ENCODE measurements around the gene APOE.
"Not testable (repeated sequence)": the region's sequence is repeated elsewhere in the genome, so short reads cannot be mapped to it uniquely, and the experiment has no call there.

The APOE gene

DNA sequence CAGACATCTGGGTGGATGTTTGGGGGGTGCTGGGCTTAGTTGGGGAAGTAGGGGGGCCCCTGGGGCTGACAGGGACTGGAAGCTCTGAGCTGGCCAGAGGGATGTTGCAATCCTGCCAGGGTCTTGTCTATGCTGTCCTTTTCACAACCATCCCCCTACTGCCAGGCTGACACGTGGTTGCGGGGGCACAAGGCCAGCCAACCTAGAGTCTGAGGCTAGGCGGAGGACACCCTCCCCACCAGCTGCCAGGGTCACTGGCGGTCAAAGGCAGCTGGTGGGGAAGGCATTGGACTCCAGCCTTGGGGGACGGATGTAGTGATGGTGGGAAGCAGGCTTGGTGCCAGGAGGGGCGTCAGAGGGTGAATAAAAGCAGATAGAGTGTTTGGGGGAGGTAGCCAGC lies 7.3 kb downstream of the APOE start:
- DNase-seq = no peak

DNA sequence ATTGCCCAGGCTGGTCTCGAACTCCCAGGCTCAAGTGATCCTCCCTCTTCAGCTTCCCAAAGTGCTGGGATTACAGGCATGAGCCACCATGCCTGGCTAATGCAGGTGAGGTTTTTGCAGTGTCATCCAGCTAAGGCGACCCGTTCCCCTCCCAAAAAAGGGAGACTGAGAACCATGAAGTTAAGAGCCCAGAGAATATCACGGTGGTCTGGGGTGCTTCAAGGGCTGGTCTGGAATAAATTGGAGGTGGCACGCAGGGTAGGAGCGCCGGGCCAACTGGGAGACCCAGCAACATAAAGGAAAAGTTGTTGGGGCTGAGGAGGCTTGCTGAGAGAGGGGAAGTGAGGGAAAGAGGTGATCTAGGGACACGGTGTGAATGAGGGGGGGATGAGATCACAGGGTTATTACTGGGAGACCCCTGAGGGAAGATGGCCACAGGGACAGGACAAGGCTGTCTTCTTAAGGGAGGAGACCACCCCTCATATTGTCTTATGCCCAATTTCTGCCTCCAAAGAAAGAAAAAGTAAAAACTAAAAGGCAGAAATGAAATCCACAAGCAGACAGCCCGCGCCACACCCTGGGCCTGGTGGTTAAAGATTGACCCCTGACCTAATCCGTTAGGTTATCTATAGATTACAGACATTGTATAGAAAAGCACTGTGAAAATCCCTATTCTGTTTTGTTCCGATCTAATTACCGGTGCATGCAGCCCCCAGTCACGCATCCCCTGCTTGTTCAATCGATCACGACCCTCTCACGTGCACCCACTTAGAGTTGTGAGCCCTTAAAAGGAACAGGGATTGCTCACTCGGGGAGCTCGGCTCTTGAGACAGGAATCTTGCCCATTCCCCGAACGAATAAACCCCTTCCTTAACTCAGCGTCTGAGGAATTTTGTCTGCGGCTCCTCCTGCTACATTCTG lies 8.2 kb downstream of the APOE start:
- DNase-seq = not testable (repeated sequence)

DNA sequence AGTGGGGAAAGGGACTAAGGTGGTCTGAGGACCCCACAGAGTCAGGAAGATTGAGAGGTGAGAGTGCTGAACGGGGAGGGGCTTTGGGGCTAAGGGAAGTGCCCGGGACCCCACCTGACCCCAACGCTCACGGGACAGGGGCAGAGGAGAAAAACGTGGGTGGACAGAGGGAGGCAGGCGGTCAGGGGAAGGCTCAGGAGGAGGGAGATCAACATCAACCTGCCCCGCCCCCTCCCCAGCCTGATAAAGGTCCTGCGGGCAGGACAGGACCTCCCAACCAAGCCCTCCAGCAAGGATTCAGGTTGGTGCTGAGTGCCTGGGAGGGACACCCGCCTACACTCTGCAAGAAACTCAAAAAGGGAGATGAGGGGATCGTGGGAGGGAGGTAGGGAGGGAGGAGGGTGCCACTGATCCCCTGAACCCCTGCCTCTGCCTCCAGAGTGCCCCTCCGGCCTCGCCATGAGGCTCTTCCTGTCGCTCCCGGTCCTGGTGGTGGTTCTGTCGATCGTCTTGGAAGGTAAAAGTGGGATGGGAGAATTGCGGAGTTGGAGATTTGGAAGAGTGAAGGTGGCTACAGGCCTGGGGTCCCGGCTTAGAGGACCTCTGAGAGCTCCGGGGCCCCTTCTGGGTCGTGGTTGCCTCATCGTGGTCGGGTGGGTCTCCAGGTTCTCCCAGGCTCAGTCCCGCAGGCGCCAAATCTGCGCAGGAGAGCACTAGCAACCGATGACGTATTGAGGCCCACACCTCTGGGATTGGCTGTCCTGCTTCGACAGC lies 9.0 kb downstream of the APOE start, which contains the start of gene APOC1:
TSS of gene APOC1 (plus strand) at position 176 of the 774 bp plus-strand sequence. CDS start at position 460, 284 bp downstream.
- peak; percentile 83 for DNase-seq

DNA sequence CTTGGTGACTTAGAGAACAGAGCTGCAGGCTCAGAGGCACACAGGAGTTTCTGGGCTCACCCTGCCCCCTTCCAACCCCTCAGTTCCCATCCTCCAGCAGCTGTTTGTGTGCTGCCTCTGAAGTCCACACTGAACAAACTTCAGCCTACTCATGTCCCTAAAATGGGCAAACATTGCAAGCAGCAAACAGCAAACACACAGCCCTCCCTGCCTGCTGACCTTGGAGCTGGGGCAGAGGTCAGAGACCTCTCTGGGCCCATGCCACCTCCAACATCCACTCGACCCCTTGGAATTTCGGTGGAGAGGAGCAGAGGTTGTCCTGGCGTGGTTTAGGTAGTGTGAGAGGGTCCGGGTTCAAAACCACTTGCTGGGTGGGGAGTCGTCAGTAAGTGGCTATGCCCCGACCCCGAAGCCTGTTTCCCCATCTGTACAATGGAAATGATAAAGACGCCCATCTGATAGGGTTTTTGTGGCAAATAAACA lies 18.7 kb downstream of the APOE start:
- DNase-seq = no peak

DNA sequence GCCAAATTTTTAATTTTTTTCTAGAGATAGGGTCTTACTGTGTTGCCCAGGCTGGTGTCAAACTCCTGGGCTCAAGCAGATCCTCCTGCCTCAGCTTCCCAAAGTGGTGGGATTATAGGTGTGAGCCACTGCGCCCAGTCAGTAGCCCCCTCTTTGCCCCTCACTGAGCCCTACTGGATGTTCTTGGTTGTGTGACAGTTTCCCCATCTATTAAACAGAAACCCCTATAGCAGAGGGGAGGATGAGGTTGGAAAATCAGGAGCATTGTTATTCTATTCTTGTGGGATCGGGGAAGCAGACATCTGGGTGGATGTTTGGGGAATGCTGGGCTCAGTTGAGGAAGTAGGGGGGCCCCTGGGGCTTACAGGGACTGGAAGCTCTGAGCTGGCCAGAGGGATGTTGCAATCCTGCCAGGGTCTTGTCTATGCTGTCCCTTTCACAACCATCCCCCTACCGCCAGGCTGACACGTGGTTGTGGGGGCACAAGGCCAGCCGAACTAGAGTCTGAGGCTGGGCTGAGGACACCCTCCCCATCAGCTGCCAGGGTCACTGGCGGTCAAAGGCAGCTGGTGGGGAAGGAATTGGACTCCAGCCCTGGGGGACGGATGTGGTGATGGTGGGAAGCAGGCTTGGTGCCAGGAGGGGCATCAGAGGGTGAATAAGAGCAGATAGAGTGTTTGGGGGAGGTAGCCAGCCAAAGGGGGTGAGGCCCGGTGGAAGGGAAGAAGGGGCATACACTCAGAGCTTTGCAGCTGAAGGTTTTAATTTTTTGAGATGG lies 19.7 kb downstream of the APOE start:
- DNase-seq = no peak

DNA sequence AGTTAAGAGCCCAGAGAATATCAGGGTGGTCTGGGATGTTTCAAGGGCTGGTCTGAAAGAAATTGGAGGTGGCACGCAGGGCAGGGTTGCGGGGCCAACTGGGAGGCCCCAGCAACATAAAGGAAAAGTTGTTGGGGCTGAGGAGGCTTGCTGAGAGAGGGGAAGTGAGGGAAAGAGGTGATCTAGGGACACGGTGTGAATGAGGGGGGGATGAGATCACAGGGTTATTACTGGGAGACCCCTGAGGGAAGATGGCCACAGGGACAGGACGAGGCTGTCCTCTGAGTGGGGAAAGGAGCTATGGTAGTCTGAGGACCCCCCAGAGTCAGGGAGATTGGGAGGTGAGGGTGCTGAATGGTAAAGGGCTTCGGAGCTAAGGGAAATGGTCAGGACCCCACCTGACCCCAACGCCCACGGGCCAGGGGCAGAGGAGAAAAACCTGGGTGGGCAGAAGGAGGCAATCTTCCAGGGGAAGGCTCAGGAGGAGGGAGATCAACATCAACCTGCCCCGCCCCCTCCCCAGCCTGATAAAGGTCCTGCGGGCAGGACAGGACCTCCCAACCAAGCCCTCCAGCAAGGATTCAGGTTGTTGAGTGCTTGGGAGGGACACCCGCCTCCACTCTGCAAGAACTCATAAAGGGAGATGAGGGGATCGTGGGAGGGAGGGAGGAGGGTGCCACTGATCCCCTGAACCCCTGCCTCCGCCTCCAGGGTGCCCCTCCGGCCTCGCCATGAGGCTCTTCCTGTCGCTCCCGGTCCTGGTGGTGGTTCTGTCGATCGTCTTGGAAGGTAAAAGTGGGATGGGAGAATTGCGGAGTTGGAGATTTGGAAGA lies 20.9 kb downstream of the APOE start:
- DNase-seq = not testable (repeated sequence)

DNA sequence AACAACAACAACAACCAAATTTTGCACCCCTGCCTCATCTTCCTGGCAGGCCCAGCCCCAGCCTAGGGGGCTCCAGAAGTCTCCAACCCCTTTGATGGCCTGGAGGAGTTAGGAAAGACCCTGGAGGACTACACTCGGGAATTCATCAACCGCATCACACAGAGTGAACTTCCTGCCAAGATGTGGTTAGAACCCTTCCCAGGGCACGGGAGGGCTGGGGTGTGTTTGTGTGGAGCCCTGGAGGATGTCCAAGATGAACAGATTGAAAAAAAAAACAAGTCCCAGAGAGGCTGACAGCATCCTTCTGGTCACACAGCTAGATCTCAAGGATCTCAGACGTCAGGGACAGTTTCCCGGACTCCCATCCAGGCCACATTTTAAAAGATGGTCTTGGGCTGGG lies 22.1 kb downstream of the APOE start:
- DNase-seq = no peak

DNA sequence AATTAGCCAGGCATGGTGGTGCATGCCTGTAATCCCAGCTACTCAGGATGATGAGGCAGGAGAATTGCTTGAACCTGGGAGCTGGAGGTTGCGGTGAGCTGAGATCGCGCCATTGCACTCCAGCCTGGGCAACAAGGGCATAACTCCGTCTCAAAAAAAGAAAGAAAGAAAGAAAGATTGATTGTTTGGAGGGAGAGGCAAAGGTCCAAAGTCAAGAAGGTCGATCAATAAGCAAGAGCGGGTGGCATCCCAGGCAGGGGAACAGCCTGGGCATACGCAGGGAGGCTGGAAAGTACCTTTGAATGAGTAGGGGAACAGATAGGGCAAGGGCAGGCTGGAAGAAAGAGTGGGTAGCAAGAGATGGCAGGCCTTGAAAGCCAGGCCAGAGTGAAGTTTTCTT lies 24.5 kb downstream of the APOE start:
- DNase-seq = no peak

DNA sequence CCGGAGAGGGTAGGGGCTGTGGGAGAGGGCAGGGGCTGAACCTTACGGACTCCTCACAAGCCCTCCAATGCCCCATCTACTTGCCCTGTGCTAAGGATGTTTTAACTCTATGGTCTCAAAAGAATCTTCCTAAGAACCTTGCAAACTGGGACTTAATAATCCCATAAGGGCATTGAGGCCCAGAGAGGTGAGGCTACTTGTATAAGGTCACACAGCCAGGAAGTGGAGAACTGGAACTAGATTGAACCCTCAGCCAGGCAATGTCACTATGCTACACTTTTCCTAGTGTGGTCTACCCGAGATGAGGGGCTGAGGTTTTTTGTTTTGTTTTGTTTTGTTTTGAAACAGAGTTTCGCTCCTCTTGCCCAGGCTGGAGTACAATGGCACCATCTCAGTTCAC lies 25.9 kb downstream of the APOE start:
- DNase-seq = no peak

DNA sequence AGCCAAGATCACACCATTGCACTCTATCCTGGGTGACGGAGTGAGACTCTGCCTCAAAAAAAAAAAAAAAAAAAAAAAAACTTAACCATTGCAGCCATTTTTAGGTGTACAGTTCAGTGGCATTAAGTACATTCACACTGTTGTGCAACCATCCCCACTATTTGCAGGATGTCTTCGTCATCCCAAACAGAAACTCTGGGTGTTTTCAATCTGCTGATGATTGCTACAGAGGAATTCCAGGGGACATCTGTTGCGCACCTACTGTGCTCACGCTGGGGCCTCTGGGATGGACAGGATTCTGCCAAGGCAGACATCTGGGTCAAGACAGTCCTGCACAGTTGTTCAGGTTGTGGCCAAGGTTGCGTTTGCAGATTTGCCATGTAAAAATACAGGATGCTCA lies 34.1 kb downstream of the APOE start:
- DNase-seq = no peak

DNA sequence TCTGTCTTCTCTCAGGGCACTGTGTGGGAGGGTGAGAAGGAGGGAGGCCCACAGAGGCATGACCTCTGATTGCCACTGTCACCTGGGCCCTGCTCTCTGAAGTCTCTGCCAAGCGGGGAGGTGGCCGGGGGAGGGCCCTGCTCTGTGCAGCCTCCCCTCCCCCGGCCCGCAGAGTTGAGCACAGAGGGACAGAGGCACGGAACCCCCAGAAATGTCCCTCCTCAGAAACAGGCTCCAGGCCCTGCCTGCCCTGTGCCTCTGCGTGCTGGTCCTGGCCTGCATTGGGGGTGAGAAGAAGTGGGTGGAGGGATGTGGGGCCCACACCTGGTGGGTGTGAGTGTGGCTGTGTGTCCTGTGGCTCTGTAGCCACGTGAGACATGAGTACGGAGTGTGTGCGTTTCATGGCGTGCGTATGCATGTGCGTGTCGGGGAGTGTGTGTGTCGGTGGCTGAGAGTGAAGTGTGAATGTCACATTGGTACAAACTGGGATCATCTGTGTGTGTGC lies 36.5 kb downstream of the APOE start, which contains the start of gene APOC4:
TSS of gene APOC4 (plus strand) at position 171 of the 505 bp plus-strand sequence. CDS start at position 212, 41 bp downstream.
- DNase-seq = no peak

DNA sequence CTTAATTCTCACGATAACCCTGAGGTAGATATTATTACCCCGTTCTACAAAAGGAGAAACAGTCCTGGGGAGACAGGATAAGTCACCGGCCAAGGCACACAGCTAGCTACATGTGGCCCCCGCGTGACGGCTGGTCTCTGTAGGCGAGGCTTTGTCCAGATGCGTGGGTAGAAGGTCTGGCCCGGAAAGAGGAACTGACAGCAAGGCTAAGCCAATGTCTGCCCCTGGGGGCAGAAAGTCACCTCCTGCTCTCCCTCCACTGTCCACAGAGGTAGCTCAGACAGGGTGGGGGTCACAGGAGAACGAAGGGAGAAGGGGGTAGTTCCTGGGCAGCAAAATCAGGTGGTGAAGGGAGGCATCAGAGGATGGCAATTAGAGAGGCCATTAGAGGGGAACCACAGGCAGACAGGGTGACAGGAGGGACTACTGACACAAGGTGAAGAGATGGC lies 38.2 kb downstream of the APOE start:
- DNase-seq = no peak

DNA sequence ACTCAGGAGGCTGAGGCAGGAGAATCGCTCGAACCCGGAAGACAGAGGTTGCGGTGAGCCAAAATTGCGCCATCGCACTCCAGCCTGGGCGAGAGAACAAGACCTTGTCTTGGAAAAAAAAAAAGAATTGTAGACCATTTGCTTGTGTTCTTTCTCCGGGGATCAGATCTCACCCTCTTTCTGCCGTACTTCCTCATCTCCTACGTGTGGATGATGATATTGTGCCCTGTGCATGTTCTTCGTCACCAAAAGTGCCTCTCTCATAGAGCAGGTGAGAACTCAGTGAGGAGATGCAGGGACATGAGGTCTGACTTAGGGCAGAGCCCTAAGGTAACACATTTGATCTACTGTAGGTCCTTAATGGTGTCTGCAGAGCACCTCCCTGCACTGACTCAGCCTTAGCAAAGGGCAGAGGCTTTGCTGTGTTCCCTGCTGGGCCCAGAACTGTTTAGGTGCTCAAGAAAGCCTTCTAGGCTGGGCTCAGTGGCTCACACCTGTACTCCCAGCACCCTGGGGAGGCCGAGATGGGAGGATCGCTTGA lies 41.5 kb downstream of the APOE start:
- DNase-seq = no peak

DNA sequence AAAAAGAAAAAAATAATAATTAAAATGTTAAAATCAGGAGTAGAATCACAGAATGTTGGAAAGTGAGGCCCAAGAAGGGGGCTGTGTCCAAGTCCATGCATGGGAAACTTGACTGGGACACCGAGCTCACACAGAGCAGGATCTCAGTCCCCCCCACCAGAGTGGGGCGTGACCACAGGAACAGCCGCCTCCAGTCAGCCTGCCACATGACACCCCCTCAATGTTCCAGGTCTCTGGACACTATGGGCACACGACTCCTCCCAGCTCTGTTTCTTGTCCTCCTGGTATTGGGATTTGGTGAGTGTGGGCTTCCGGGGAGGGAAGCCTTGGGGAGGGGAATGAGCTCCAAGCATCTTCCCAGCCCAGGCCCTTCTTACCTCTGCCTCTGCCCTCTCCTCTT lies 42.6 kb downstream of the APOE start:
- no peak for DNase-seq

DNA sequence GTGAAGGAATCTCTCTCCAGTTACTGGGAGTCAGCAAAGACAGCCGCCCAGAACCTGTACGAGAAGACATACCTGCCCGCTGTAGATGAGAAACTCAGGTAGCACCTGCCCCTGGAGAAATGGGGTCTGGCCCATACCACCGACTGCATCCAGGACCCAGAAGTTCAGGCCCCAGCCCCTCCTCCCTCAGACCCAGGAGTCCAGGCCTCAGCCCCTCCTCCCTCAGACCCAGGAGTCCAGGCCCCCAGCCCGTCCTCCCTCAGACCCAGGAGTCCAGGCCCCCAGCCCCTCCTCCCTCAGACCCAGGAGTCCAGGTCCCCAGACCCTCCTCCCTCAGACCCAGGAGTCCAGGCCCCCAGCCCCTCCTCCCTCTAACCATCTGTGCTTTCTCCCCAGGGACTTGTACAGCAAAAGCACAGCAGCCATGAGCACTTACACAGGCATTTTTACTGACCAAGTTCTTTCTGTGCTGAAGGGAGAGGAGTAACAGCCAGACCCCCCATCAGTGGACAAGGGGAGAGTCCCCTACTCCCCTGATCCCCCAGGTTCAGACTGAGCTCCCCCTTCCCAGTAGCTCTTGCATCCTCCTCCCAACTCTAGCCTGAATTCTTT lies 43.3 kb downstream of the APOE start:
- DNase-seq = no peak

DNA sequence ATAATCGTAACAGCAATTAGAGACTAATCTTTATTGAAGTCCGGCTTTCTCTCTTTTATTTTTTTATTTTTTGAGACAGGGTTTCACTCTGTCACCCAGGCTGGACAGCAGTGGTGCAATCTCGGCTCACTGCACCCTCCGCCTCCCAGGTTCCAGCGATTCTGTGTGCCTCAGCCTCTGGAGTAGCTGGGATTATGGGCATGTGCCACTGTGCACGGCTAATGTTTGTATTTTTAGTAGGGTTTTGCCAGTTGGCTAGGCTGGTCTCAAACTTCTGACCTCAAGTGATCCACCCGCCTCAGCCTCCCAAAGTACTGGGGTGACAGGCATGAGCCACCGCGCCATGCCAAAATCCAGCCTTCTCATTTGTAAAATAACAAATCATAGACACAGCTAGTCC lies 44.0 kb downstream of the APOE start:
- DNase-seq = no peak

DNA sequence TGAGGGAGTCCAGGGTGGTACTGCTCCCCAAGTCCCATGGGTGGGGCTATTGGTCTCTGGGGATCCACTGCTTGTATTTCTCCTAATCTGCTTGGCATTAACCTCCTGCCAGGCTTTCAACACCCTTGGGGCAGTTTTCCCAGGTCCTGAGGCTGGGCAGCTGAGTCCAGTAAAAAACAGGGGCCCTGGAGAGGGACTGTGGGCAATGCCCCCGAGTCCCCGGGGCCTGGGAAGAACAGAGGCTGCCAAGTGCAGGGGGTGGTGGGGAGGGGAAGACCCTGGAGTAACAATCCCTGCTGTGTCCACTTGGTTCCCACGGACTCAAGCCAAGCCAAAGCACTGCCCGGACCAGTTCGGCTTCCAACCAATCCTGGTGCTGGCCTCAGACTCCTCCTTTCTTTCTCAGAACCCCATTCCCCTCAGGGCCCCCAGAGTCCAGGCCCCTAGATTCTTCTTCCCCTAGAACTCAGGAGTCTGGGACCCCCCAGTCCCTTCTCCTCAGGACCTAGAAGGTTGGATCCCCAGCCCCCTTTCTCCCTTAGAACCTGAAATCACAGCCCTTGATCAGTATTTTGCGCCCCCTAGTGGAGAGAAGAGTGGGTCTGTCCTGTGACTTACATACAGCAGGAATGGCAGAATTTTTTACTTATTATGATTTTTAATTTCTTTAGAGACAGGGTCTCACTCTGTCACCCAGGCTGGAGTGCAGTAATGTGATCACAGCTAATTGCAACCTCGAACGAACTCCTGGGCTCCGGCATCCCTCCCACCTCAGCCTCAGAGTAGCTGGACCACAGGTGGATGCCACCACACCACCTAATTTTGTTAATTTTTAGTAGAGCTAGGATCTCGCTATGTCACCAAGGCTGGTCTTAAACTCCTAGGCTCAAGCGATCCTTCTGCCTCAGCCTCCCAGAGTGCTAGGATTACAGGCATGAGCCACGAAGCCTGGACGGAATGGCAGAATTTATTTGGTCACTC lies 45.9 kb downstream of the APOE start:
- DNase-seq = peak; percentile 74

DNA sequence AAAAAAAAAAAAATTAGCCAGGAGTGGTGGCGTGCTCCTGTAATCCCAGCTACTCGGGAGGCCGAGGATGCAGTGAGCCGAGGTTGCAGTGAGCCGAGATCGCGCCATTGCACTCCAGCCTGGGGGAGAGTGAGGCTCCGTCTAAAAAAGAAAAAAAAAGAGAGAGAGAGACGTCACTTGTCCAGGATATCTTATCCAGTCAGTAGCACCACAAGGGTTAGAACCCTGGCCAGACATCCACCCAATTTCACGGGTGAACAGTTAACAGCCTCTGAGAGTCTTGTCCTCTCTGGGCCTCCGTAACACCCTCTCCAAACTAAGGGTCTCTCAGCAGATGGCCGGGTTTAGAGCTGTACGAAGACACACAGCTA lies 48.7 kb downstream of the APOE start:
- no peak for DNase-seq

DNA sequence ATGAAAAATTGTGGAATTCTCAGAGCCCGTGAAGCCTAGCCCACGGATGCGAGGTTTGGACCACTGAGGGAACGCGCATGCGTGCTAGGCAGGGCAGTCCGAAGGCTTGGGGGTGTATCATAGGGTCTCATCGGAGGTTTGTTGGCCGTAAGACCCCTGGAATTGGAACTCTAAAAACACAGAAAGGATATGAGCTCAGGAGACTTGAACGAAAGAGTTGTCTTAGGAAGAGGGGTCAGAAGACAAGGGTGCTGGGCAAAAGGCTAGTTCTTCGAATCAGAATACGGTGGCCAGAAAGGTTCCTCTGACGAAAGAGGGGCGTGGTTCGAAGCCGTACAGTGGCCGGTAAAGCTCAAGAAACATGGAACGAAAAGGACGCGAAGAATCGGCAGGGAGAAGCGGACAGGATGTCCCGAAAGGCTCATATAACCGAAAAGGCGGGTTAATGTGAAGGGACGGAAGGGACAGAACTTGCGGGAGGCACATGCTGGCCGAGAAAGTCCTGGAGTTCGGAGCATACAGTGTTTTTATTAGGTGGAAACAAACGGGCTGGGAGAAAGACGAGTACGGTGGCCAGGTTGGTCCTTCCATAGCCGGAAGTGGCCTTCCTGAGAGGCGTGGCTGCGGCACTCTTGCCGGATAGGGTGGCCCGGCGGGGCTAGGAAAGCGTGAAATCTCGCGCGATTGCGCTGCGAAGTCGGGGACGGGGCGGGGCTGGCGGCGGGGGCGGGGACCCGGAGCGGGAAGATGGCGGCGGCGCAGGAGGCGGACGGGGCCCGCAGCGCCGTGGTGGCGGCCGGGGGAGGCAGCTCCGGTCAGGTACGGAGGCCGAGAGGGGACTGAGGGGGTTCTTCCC lies 49.3 kb downstream of the APOE start, which contains the start of gene CLPTM1:
TSS of gene CLPTM1 (plus strand) at position 732 of the 856 bp plus-strand sequence. CDS start at position 748, 16 bp downstream.
- peak; percentile 97 for DNase-seq

All from CD4-positive, alpha-beta T cell treated with Interleukin-6 for 4 hours (primary cell).